DND-41 (cell line): ENCODE results near the gene FAM151B.
A peak's percentile ranks its signal among the peaks of the same experiment; 100 is the strongest.

Source experiments
- ATAC-seq: fragments of 200-7000 bp; cut with Tn5 transposase; 3 replicates; pipeline ENCODE4 v1.9.1; 2021; ENCODE audit warnings: low read depth; ENCODE audit not compliant: insufficient read depth
- DNase-seq: peaks from one replicate; pipeline ENCODE4 v3.0.0-alpha.2; 2020
- H2AFZ ChIP-seq: 2 replicates; pipeline ENCODE4 v1.6.0; 2012; ENCODE audit warnings: low read depth, low read length
- H3K27ac ChIP-seq: 2 replicates; pipeline ENCODE4 v1.5.1; 2012; ENCODE audit warnings: low read length, inconsistent platforms
- H3K27me3 ChIP-seq: fragments of 200-600 bp; sonication (generic); 2 replicates; pipeline ENCODE4 v1.6.0; 2012; ENCODE audit warnings: low read length, mild to moderate bottlenecking, inconsistent platforms; ENCODE audit not compliant: insufficient read depth, poor library complexity
- H3K36me3 ChIP-seq: 2 replicates; pipeline ENCODE4 v1.5.1; 2012; ENCODE audit warnings: low read length, inconsistent platforms; ENCODE audit not compliant: insufficient read depth
- H3K4me1 ChIP-seq: 2 replicates; pipeline ENCODE4 v1.5.1; 2012; ENCODE audit warnings: mild to moderate bottlenecking, low read length; ENCODE audit not compliant: insufficient read depth
- H3K4me2 ChIP-seq: 2 replicates; pipeline ENCODE4 v1.6.0; 2012; ENCODE audit warnings: mild to moderate bottlenecking, moderate library complexity, low read length, inconsistent platforms; ENCODE audit not compliant: insufficient read depth
- H3K4me3 ChIP-seq, 2 experiments: fragments of 200-600 bp in 1 of 2; shearing (Covaris generic) in 1 of 2; 2 replicates each; pipeline ENCODE4 v1.5.1; 2012 to 2016; ENCODE audit warnings: inconsistent platforms in 2 of 2, low read length in 2 of 2, mild to moderate bottlenecking in 2 of 2, low read depth in 1 of 2, moderate library complexity in 1 of 2
- H3K79me2 ChIP-seq: 2 replicates; pipeline ENCODE4 v1.6.0; 2012; ENCODE audit warnings: low read length, inconsistent platforms; ENCODE audit not compliant: insufficient read depth
- H3K9ac ChIP-seq: 2 replicates; pipeline ENCODE4 v1.6.0; 2012; ENCODE audit warnings: low read depth, mild to moderate bottlenecking, inconsistent platforms, low read length, moderate library complexity
- H3K9me3 ChIP-seq: 2 replicates; pipeline ENCODE4 v1.5.1; 2012; ENCODE audit warnings: low read length, moderate library complexity, mild to moderate bottlenecking, inconsistent platforms; ENCODE audit not compliant: insufficient read depth, severe bottlenecking
- H4K20me1 ChIP-seq: 2 replicates; pipeline ENCODE4 v1.6.0; 2012; ENCODE audit warnings: low read length; ENCODE audit not compliant: insufficient read depth
- EZH2 ChIP-seq: IDR thresholded peaks from 3 replicates; pipeline ENCODE4 v1.6.1; 2012; ENCODE audit warnings: borderline replicate concordance, low read depth, mild to moderate bottlenecking, moderate library complexity, low read length, inconsistent platforms; ENCODE audit not compliant: severe bottlenecking
- TF ChIP-seq, protein P1 (sequence below): IDR thresholded peaks from 2 replicates; pipeline ENCODE4 v1.5.1; 2012; ENCODE audit warnings: borderline replicate concordance, low read length, moderate library complexity, mild to moderate bottlenecking; ENCODE audit not compliant: poor library complexity, severe bottlenecking; ENCODE audit errors: extremely low read depth

The FAM151B gene, protein sequence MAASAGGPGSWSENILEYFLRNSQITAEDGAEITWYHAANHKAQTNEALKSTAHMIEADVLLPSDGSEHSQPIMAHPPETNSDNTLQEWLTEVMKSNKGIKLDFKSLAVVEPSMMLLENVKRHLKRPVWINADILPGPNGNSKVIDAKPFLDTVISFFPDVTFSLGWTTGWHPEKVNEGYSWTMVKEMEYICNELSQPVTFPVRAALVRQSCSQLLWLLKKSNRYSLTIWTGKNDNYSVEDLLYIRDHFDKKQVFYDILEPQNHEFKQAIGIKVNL

DNA sequence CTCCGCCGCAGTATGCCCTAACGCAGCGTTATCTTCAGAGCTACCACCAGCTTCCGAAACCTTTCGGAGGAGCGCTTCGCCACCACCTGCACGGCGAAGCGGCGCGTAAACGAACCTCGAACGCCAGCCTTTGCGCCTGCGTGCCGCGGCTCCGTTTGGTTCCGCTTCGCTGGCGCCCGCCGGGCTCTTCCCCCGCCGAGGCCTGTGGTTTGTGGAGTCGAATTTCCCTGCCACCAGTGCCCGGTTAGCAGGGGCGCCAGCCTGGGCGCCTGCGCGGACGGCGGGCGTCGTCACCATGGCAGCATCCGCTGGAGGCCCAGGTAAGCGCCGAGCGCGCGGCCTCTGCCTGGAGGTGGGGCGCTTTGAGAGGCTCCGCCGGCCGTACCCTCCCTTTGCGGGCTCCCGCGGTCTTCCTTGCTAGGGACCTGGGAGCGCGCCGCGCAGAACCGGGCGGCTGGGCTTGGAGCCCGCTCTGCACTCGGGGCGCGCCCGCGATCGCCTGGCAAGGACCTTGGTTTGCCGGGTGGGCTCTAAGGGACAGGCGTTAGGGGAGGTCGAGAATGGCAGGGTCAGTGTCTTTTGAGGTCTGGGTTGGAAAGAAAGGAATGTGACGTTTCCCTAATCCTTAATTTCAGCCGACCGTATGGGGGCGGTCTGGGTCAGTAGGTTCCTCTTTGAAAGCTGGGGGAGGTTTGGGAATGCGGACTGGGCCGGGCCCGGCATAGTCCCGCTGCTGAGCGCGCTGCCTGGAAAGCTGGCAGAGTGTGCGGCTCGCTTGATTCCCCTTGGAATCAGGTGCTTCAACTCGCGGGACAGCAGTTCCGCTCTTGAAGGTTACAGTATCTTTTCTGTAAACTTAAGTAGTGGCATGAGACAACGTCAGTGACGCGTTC, at the start of gene FAM151B:
TSS of gene FAM151B (plus strand) at position 272 of the 893 bp plus-strand sequence. CDS start at position 296, 24 bp downstream.
- Histone ChIP-seq H3K79me2 (no peaks in the 10 kb centered on the region), H3K27me3 (no peaks in the 10 kb centered on the region), H3K27ac (peak within 1 kb of the TSS; percentile 85), H3K4me1 (peaks cover 27% of the 10 kb centered on the region), H3K4me3 (peak within 1 kb of the TSS; percentile 65 to 81), H3K36me3 (peaks cover 21% of the 10 kb centered on the region), H4K20me1 (no peaks in the 10 kb centered on the region), H2AFZ (peak within 1 kb of the TSS; percentile 93), H3K4me2 (peak within 1 kb of the TSS; percentile 86), H3K9me3 (peaks cover 10% of the 10 kb centered on the region), H3K9ac (peak within 1 kb of the TSS; percentile 63)
- TF ChIP-seq, protein P1, sequence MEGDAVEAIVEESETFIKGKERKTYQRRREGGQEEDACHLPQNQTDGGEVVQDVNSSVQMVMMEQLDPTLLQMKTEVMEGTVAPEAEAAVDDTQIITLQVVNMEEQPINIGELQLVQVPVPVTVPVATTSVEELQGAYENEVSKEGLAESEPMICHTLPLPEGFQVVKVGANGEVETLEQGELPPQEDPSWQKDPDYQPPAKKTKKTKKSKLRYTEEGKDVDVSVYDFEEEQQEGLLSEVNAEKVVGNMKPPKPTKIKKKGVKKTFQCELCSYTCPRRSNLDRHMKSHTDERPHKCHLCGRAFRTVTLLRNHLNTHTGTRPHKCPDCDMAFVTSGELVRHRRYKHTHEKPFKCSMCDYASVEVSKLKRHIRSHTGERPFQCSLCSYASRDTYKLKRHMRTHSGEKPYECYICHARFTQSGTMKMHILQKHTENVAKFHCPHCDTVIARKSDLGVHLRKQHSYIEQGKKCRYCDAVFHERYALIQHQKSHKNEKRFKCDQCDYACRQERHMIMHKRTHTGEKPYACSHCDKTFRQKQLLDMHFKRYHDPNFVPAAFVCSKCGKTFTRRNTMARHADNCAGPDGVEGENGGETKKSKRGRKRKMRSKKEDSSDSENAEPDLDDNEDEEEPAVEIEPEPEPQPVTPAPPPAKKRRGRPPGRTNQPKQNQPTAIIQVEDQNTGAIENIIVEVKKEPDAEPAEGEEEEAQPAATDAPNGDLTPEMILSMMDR: no peak
- TF ChIP-seq EZH2: no peak
- peak; percentile 95 for ATAC-seq
- peak; percentile 92 for DNase-seq

- DNase-seq (no peak), ATAC-seq (no peak)
- no peak overlapping the region for H3K4me2 ChIP-seq
- H3K4me1 ChIP-seq: no peaks in the 10 kb centered on the region
- no peaks in the 10 kb centered on the region for H3K27me3 ChIP-seq
- no peak overlapping the region for H3K4me3 ChIP-seq
- H3K79me2 ChIP-seq: peaks cover 3% of the 10 kb centered on the region; the same call in 1 of the 2 replicates
- H2AFZ ChIP-seq: no peak overlapping the region
- H3K9ac ChIP-seq: no peak overlapping the region
- TF ChIP-seq, protein P1: no peak
- TF ChIP-seq EZH2: no peak
- no peaks in the 10 kb centered on the region for H3K9me3 ChIP-seq
- no peak overlapping the region for H3K27ac ChIP-seq
- no peaks in the 10 kb centered on the region for H4K20me1 ChIP-seq
- H3K36me3 ChIP-seq: peaks cover 34% of the 10 kb centered on the region; the same call in 1 of the 2 replicates
These were observed 49.2 kb upstream of the FAM151B start for GRCh38 chr5:80438739-80439138.

GRCh38 chr5:80439213-80439612, 48.7 kb upstream of the FAM151B start:
- no peaks in the 10 kb centered on the region for H3K27me3 ChIP-seq
- no peak overlapping the region for H3K27ac ChIP-seq
- no peaks in the 10 kb centered on the region for H3K4me1 ChIP-seq
- H3K9me3 ChIP-seq: no peaks in the 10 kb centered on the region
- H3K36me3 ChIP-seq: peaks cover 34% of the 10 kb centered on the region; the same call in 1 of the 2 replicates
- ATAC-seq: no peak
- H2AFZ ChIP-seq: no peak overlapping the region
- H3K4me2 ChIP-seq: no peak overlapping the region
- H3K4me3 ChIP-seq: no peak overlapping the region
- no peak for TF ChIP-seq EZH2
- TF ChIP-seq, protein P1: no peak
- no peak for DNase-seq
- no peak overlapping the region for H3K9ac ChIP-seq
- H4K20me1 ChIP-seq: no peaks in the 10 kb centered on the region
- peaks cover 3% of the 10 kb centered on the region; the same call in 1 of the 2 replicates for H3K79me2 ChIP-seq
